NOMO-1 (cell line): ENCODE measurements around the gene RMI2.
A peak's percentile ranks its signal among the peaks of the same experiment; 100 is the strongest.

Experiments
- DNase-seq, 2 experiments: peaks; one replicate each; lab custom pipeline; 2025; ENCODE audit not compliant: unreplicated experiment in 2 of 2; lab: John Stamatoyannopoulos, UW

The RMI2 gene

DNA sequence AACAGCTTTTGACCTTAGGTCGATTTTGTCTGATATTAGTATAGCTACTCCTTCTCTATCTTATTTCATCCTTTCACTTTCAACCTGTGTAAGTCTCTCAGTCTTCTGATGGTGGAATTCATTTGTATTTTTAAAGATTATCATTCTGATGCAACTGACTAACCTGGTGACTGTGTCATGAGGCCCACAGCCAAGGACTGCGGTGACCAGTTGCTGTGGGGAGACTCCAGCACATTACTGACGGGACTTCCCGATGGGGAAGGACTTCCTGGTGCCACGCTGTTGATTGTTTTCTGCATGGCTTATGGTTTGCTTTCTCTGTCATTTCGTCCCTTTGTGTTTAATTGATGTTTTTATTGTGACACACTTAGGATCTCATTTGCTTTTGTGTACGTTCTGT, 34.2 kb downstream of the RMI2 start:
- peak in 1 of 2 experiments; percentile 12 for DNase-seq

DNA sequence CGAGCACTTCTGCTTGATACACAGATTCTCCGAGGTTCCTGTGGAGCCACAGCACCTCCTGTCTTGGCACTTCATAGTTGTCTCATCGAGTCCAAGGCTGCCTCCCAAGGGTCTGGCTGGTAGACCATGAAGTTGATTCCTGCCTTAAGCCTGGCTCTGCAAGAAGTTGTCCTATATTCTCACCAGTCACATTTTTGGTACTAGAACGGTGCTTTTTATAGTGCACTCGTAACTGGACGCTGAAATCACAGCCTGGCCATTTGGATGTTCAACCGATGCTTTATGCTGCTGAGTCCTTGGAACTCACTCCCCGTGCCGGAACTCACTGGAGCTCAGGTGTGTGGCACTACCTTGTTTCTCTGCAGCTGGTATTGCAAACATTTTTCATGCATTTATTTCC, 35.6 kb downstream of the RMI2 start:
- DNase-seq: no peak

DNA sequence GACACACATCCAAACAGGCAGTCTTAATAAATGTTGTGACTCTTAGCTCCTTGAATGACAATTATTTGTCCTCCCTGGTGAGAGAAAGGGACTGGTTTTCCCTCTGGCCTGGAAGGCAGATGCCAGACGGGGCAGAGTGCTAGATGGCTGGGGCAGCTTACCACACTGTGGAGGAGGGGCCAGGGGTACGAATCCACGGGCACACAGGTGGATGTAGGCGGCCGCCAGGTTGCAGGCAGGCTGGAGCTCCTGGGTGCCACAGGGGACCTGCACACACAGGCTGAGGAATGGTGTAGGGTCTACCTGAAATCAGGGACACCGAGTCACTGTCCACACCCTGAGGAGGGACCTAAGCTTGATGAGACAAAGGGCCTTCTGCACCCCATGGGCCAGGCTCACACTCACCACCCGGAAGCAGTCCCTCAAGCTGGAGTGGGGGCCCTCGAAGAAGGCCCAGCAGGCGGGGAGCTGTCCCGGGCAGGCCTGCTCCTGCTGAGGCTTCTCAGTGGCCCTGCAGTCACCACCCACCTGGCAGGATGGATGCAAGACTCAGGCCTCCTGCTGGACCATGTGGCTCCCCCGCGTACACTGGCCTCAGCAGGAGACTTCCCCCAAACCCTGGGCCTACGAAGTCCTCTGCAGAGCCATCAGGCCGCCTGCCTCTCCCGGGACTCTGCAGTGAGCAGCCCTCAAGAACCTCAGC, 38.4 kb downstream of the RMI2 start:
- DNase-seq: no peak

DNA sequence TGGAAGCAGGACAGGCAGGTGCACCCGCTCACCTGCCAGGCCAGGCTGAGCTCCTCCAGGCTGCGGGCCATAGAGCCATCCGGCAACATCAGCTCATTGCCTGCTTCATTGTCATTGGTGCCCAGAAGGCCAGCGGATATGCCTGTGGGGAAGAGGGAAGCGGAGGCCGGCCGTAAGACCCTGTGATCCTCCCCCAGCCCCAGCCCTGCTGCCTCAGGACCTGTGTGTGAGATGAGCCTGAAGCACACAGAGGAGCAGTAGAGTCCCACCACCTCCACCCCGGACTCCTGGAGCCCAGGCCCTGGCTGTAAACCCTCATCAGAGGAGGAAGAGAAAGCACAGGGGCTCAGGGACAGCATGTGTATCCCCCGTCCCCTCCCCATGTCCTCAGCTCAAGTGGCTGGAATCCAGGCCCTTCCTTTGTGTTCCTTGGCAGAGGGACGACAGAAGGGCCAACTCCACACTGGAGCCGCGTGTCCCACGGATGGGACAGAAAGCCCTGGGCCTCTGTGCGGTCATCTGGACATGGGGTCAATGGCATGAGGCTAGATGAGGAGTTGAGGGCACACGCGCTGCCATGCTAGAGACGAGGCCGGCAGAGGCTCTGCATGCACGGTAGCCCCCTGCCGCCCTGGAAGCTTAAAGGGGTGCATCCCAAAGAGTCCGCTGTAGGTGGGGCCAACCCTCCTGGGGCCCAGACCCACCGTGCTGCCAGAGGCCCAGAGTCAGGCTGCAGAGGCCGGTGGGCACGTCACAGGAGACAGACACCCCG, 39.1 kb downstream of the RMI2 start:
- no peak for DNase-seq

DNA sequence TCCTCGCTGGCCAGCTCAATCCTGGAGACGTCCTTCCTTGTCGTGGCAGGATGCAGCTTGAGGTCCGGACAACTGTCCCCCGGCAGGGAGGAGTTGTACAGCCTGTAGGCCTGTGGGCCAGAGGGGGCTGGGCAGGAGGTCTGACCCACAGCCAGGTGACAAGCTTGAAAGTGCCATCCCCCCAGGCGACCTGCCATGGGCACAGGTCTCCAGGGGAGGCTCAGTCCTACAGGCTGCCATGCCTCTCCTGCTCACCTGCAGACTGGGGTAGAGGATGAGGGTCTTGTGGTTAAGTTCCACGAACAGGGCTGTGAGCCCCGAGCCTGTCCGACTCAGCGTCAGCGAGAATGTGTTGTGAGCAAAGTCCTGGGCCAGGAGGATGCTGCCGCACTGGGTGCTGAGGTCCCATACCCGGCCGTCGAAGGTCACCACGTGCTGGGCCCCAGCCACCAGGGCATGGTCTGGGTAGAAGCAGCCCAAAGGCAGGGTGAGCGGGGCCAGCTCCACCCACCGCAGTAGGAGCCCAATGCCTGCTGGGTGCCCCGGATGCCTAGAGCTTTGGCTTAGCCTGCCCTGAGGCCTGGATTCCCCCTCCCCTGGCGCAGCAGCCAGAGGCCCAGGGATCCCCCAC, 39.8 kb downstream of the RMI2 start:
- DNase-seq: no peak

DNA sequence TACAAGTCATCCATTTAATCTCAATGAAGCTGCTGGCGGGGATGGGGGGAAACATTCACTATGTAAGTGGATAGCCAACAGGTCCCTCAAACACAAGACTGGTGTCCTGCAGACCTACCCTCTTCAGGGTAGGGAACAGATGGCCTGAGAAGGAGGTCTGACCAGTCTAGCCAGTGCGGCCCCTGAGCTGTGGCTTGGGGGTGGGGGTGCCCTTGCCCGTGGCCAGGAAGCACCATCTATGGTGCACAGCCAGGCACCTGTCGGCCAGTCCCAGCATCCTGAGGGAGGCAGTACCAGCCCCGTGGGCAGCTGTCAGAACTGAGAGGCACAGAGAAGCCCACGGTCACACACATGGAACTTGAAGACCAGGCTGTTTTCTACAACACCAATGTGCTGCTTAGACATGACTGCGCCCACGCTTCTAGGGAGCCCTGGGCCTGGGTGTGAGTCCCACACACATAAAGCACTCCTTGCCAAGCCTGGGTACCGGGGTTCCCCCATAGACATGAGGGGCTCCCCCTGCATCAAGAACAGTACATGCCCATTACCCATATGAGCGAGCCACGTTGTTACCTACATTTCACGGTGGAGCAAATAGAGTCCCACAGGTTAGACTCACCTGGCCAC, 40.9 kb downstream of the RMI2 start:
- DNase-seq: no peak

- DNase-seq: no peak
Observed at GRCh38 chr16:11386791-11387546, 41.7 kb downstream of the RMI2 start.

GRCh38 chr16:11389083-11389482, 43.8 kb downstream of the RMI2 start:
- no peak for DNase-seq

DNA sequence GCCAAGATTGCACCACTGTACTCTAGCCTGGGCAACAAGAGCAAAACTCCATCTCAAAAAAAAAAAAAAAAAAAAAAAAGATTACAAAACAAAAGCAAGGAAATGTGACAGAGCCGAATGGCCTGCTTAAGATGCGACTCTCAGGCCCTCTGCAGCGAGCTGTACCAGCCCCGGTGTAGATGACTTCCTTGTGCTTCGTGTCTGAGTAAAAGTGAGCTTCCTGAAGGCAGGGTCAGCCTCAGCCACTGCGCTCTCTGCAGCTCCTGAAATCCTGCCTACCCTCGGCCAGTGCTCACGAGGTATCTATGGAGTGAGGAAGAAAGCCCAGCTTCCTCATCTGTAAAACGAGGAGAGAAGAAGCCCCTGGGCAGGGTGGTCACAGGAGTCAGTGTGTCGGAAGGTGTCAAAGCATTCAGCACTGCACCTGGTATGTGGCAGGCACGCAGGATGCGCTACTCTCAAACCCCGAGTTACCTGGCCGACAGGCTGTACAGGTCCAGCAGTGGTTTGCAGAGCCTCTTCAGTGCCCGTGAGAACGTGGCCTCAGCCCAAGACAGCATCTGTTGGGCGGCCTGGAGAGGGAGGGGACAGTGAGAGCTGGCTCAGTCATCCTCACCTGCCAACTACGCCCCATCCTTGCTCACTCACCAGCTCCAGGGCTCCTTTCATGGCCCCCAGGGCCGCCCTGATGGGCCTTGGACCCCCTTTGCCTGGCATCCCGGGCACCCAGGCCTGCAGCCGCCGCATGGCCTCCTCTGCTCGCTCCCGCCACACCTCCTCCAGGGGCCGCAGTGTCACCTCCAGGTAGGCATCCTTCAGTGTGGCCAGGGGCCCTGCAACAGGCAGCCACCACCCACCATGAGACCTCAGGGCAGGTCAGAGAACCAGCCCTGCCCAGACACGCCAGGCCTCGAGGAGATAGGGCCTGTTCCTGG, 44.6 kb downstream of the RMI2 start:
- no peak for DNase-seq

DNA sequence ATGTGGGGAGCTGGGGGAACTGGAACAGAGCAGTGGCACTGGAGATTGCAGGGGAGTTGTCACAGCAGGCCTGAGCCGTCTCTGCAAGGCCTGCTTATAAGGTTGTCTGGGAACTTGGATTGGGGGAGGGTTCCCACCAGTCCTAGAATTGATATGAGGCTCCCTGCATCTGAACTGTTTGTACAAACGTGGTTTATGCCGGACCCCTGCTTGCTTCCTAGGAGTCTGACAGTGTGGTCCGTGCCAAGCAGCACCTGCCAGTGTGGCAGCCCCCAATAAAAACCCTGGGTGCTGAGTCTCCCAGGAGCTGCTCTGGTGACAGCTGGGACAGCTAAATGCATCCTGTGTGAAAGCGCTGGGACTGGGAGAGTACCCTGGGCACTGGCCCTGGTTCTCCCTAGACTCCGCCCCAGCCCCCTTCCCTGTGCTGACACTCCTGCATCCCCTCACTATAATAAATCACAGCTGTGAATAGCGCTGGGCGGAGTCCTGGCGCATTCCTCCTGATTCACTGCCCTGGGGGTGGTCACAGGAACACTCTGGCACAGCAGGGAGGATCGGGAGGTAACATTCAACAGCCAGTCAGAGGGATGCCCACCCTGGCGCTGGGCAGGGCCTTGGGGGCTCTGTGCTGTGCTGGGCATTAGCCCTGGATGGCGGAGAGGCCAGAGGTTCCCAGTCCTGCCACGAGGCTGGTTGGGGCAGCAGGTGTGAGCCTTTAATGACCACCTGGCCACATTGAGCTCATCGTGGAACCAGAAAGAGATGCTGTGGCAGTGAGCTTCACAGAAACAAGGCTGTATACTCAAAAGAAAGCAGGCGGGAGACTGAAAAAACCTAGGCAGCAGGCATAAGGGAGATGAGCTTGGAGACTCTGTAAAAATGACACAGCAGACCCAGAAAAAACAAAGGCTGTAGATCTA, 45.6 kb downstream of the RMI2 start:
- DNase-seq: no peak

DNA sequence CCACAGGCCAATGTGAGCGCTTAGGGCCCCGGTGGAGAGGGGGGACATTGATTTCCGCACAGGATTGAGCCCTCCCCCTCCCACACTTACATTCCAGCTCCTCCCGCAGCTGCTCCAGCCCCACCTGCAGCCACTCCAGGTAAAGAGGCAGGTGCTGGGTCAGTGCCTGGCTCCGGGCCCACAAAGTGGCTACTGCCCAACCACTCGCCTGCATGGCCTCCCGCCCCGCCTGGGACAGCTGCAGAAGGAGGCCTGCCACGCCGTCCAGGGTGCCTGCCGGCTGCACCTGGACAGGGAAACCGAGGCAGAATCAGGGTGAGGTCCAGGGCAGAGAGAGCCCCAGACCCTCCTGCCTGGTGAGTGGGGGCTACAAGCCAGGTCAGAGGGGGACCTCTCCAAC, 46.3 kb downstream of the RMI2 start:
- no peak for DNase-seq

- no peak for DNase-seq
Observed at GRCh38 chr16:11392041-11392581, 46.9 kb downstream of the RMI2 start.

GRCh38 chr16:11393366-11393765, 48.1 kb downstream of the RMI2 start:
- no peak for DNase-seq

GRCh38 chr16:11393861-11394592, 48.8 kb downstream of the RMI2 start:
- DNase-seq: no peak

DNA sequence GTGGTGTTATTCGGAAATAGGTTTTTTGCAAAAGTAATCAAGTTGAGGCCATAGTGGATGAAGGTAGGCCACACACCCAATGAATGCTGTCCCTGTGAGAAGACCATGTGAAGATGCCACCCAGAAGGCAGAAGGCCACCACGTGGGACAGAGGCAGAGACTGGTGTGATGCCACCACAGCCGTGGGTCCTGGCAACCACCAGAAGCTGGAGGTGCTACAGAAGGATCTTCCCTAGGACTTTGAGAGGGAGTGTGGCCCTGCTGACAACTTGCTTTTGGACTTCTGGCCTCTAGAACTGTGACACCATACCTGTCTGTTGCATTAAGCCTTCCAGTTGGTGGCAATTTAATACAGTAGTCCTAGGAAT, 49.3 kb downstream of the RMI2 start:
- no peak for DNase-seq

- no peak for DNase-seq
Observed at GRCh38 chr16:11395008-11395948, 50.0 kb downstream of the RMI2 start.

DNA sequence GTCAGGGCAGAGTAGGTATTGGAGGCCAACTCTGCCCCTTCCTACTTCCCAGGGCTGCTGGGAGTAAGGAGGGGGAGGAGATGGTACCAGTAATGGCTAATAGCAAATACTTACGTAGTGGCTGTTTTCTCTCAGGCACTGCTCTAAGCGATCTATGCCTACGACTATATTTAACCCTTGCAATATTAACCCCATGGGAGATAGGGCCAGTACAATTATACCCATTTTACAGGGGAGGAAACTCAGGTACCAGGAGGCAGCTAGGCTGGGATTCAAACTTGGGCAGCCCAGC, 50.6 kb downstream of the RMI2 start:
- no peak for DNase-seq
